ENCODE results near the gene FHL1. TPM values are rescaled to one million over a fixed set of nuclear protein-coding genes. Genes with fewer than 3 reads are reported as not detected.
"Not testable (repeated sequence)": the region's sequence is repeated elsewhere in the genome, so short reads cannot be mapped to it uniquely, and the experiment has no call there.

Gene FHL1
- total RNA-seq, 1 experiment from 2014 or later, result 51.8 TPM

- Histone ChIP-seq H3K9me2 (replicated peaks; ENCODE audit: low read length) (no peaks in the 10 kb centered on the region), H4K20me1 (ENCODE audit: low read length) (no peaks in the 10 kb centered on the region), H3K4me2 (ENCODE audit: low read length) (no peak overlapping the region), H3F3A (ENCODE audit: low read length, unreplicated experiment) (no peaks in the 10 kb centered on the region), H3K9me3 (ENCODE audit: low read length) (no peaks in the 10 kb centered on the region), H3K9ac (ENCODE audit: low read length) (no peak overlapping the region), H2AFZ (ENCODE audit: low read length) (no peak overlapping the region), H3K4me3 (ENCODE audit: low read length) (no peak overlapping the region), H3K36me3 (ENCODE audit: low read depth, low read length) (no peaks in the 10 kb centered on the region), H3K27ac (ENCODE audit: low read length) (no peak overlapping the region), H3K4me1 (ENCODE audit: insufficient read depth, low read length) (no peaks in the 10 kb centered on the region), H3K79me2 (ENCODE audit: low read length) (no peaks in the 10 kb centered on the region), H3K27me3 (ENCODE audit: low read length) (no peaks in the 10 kb centered on the region)
- TF ChIP-seq EZH2phosphoT487 (IDR thresholded peaks at IDR 0.05; ENCODE audit: borderline replicate concordance, low read length) (no peak), CTCF (conservative IDR thresholded peaks at IDR 0.05; ENCODE audit: low read depth, low read length) (no peak), EZH2 (IDR thresholded peaks at IDR 0.05; ENCODE audit: low read length, unreplicated experiment) (no peak)
- CTCF ChIA-PET, result no interaction called here
- no peak for ATAC-seq
- BruUV-seq (replicated peaks), result no TSS peak
- intact Hi-C loops (cut with micrococcal nuclease), result no loop called here
- POLR2A ChIA-PET (ENCODE audit: unreplicated experiment), result no interaction called here
- DNase-seq, result no peak
These were observed 89.7 kb downstream of the FHL1 start for GRCh38 chrX:136237074-136237473.

DNA sequence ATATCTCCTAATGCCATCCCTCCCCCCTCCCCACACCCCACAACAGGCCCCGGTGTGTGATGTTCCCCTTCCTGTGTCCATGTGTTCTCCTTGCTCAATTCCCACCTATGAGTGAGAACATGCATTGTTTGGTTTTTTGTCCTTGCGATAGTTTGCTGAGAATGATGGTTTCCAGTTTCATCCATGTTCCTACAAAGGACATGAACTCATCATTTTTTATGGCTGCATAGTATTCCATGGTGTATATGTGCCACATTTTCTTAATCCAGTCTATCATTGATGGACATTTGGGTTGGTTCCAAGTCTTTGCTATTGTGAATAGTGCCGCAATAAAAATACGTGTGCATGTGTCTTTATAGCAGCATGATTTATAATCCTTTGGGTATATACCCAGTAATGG, 90.5 kb downstream of the FHL1 start:
- BruUV-seq (replicated peaks); H3F3A ChIP-seq (ENCODE audit: low read length, unreplicated experiment); H3K4me1 ChIP-seq (ENCODE audit: insufficient read depth, low read length); H3K4me3 ChIP-seq (ENCODE audit: low read length); H3K79me2 ChIP-seq (ENCODE audit: low read length); intact Hi-C loops (cut with micrococcal nuclease); H3K36me3 ChIP-seq (ENCODE audit: low read depth, low read length); CTCF ChIA-PET; H3K27ac ChIP-seq (ENCODE audit: low read length); H3K9me3 ChIP-seq (ENCODE audit: low read length); H3K27me3 ChIP-seq (ENCODE audit: low read length); H2AFZ ChIP-seq (ENCODE audit: low read length); H3K9ac ChIP-seq (ENCODE audit: low read length); H3K9me2 ChIP-seq (replicated peaks; ENCODE audit: low read length); POLR2A ChIA-PET (ENCODE audit: unreplicated experiment); H3K4me2 ChIP-seq (ENCODE audit: low read length); DNase-seq; ATAC-seq; H4K20me1 ChIP-seq (ENCODE audit: low read length): not testable (repeated sequence)

GRCh38 chrX:136246201-136246600, 98.9 kb downstream of the FHL1 start:
- Histone ChIP-seq H3K4me1 (ENCODE audit: insufficient read depth, low read length) (peaks cover 16% of the 10 kb centered on the region), H2AFZ (ENCODE audit: low read length) (no peak overlapping the region), H3K9me3 (ENCODE audit: low read length) (no peaks in the 10 kb centered on the region), H3K4me3 (ENCODE audit: low read length) (peak overlapping the region; percentile 18; the same call in 1 of the 2 replicates), H3K4me2 (ENCODE audit: low read length) (peak overlapping the region; percentile 54), H3K79me2 (ENCODE audit: low read length) (no peaks in the 10 kb centered on the region), H3K36me3 (ENCODE audit: low read depth, low read length) (no peaks in the 10 kb centered on the region), H3F3A (ENCODE audit: low read length, unreplicated experiment) (no peaks in the 10 kb centered on the region), H4K20me1 (ENCODE audit: low read length) (no peaks in the 10 kb centered on the region), H3K9ac (ENCODE audit: low read length) (no peak overlapping the region), H3K9me2 (replicated peaks; ENCODE audit: low read length) (no peaks in the 10 kb centered on the region), H3K27ac (ENCODE audit: low read length) (no peak overlapping the region), H3K27me3 (ENCODE audit: low read length) (no peaks in the 10 kb centered on the region)
- BruUV-seq (replicated peaks), result no TSS peak
- intact Hi-C loops (cut with micrococcal nuclease), result no loop called here
- ATAC-seq (peak; percentile 54; the same call in 1 of the 2 replicates), DNase-seq (peak; percentile 65)
- ChIA-PET POLR2A (ENCODE audit: unreplicated experiment) (no interaction called here), CTCF (no interaction called here)
- no peak for TF ChIP-seq CTCF (conservative IDR thresholded peaks at IDR 0.05; ENCODE audit: low read depth, low read length)
- TF ChIP-seq EZH2 (IDR thresholded peaks at IDR 0.05; ENCODE audit: low read length, unreplicated experiment), result no peak
- TF ChIP-seq EZH2phosphoT487 (IDR thresholded peaks at IDR 0.05; ENCODE audit: borderline replicate concordance, low read length), result no peak

Data from PC-3 (cell line).